ENCODE data around the gene ART4.

ART4 gene

DNA sequence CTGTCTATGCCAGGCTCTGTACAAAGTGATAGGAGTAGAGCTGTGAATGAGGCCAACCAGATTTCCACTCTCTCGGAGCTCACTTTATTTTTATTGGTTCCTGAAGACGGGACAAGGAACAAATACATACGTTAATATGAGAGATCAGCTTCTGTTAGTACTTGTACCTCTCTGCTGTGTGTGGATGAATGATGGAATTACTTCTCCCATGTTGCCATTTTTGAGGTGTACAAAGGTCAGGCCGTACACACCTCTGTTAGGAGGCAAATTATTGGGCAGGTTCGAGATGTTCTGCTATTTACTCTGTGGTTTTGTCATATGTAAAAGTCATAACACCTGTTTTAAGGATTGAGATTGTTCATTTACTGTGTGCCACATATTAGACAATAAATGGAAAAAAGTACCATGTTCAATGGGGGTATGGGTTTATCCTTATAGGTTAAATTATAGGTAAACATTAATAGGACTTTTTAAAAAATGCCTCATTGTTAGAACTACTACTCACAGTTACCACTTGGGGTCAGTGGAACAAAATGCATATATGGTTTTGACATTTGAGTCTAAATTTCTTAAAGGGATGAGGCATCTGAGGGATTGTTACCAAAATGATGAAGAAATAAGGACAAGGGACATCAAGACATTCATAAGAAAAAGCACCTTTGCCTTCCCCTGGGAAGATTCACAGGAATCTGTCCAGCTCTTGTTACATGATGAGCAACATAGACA lies 66.9 kb downstream of the ART4 start:
- H3K4me1 ChIP-seq (ENCODE audit: control insufficient read depth, insufficient read depth, low read length), result peaks cover 10% of the 10 kb centered on the region; the same call in 1 of the 2 replicates
- no peaks in the 10 kb centered on the region for H3K36me3 ChIP-seq (ENCODE audit: control insufficient read depth in 2 of 2, insufficient read depth in 1 of 2, low read length in 2 of 2)
- POLR2A ChIA-PET, result no interaction called here
- no peaks in the 10 kb centered on the region for H3K9me3 ChIP-seq (ENCODE audit: control insufficient read depth, insufficient read depth, low read depth, low read length)
- H3K27ac ChIP-seq (ENCODE audit: extremely low read depth, low read depth, low read length), result no peak overlapping the region
- CTCF ChIA-PET, result interaction anchor here (0.6 to 1.1 kb wide), 3 partner anchors 8 to 25 kb away, joined by 3 to 4 read pairs (median 3); no protein-coding TSS in a partner anchor
- H3K4me3 ChIP-seq (ENCODE audit: low read depth, low read length), result no peak overlapping the region
- no peak for TF ChIP-seq ZNF423 (tag by site-specific recombination; IDR thresholded peaks at IDR 0.05)
- no peak for TF ChIP-seq HOXD13 (CRISPR knock-in tag; IDR thresholded peaks at IDR 0.05; ENCODE audit: borderline replicate concordance)
- TF ChIP-seq KLF1 (tag by site-specific recombination; IDR thresholded peaks at IDR 0.05), result no peak
- TF ChIP-seq ZNF48 (tag by site-specific recombination; IDR thresholded peaks at IDR 0.05), result no peak
- TF ChIP-seq, protein P1, sequence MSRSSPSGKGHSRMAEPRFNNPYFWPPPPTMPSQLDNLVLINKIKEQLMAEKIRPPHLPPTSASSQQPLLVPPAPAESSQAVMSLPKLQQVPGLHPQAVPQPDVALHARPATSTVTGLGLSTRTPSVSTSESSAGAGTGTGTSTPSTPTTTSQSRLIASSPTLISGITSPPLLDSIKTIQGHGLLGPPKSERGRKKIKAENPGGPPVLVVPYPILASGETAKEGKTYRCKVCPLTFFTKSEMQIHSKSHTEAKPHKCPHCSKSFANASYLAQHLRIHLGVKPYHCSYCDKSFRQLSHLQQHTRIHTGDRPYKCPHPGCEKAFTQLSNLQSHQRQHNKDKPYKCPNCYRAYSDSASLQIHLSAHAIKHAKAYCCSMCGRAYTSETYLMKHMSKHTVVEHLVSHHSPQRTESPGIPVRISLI (tag by site-specific recombination; IDR thresholded peaks at IDR 0.05), result no peak
- TF ChIP-seq, protein P2, sequence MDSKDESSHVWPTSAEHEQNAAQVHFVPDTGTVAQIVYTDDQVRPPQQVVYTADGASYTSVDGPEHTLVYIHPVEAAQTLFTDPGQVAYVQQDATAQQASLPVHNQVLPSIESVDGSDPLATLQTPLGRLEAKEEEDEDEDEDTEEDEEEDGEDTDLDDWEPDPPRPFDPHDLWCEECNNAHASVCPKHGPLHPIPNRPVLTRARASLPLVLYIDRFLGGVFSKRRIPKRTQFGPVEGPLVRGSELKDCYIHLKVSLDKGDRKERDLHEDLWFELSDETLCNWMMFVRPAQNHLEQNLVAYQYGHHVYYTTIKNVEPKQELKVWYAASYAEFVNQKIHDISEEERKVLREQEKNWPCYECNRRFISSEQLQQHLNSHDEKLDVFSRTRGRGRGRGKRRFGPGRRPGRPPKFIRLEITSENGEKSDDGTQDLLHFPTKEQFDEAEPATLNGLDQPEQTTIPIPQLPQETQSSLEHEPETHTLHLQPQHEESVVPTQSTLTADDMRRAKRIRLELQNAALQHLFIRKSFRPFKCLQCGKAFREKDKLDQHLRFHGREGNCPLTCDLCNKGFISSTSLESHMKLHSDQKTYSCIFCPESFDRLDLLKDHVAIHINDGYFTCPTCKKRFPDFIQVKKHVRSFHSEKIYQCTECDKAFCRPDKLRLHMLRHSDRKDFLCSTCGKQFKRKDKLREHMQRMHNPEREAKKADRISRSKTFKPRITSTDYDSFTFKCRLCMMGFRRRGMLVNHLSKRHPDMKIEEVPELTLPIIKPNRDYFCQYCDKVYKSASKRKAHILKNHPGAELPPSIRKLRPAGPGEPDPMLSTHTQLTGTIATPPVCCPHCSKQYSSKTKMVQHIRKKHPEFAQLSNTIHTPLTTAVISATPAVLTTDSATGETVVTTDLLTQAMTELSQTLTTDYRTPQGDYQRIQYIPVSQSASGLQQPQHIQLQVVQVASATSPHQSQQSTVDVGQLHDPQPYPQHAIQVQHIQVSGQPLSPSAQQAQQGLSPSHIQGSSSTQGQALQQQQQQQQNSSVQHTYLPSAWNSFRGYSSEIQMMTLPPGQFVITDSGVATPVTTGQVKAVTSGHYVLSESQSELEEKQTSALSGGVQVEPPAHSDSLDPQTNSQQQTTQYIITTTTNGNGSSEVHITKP (tag by site-specific recombination; IDR thresholded peaks at IDR 0.05), result no peak
- TF ChIP-seq HOXC10 (CRISPR knock-in tag; IDR thresholded peaks at IDR 0.05), result no peak
- no peak for TF ChIP-seq ZBTB17 (tag by site-specific recombination; IDR thresholded peaks at IDR 0.05)
- no peak for TF ChIP-seq ZNF785 (tag by site-specific recombination; IDR thresholded peaks at IDR 0.05)
- no peak for TF ChIP-seq ZNF776 (tag by site-specific recombination; IDR thresholded peaks at IDR 0.05; ENCODE audit: borderline replicate concordance)
- TF ChIP-seq, protein P3, sequence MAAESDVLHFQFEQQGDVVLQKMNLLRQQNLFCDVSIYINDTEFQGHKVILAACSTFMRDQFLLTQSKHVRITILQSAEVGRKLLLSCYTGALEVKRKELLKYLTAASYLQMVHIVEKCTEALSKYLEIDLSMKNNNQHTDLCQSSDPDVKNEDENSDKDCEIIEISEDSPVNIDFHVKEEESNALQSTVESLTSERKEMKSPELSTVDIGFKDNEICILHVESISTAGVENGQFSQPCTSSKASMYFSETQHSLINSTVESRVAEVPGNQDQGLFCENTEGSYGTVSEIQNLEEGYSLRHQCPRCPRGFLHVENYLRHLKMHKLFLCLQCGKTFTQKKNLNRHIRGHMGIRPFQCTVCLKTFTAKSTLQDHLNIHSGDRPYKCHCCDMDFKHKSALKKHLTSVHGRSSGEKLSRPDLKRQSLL (tag by site-specific recombination; IDR thresholded peaks at IDR 0.05), result no peak
- TF ChIP-seq, protein P4, sequence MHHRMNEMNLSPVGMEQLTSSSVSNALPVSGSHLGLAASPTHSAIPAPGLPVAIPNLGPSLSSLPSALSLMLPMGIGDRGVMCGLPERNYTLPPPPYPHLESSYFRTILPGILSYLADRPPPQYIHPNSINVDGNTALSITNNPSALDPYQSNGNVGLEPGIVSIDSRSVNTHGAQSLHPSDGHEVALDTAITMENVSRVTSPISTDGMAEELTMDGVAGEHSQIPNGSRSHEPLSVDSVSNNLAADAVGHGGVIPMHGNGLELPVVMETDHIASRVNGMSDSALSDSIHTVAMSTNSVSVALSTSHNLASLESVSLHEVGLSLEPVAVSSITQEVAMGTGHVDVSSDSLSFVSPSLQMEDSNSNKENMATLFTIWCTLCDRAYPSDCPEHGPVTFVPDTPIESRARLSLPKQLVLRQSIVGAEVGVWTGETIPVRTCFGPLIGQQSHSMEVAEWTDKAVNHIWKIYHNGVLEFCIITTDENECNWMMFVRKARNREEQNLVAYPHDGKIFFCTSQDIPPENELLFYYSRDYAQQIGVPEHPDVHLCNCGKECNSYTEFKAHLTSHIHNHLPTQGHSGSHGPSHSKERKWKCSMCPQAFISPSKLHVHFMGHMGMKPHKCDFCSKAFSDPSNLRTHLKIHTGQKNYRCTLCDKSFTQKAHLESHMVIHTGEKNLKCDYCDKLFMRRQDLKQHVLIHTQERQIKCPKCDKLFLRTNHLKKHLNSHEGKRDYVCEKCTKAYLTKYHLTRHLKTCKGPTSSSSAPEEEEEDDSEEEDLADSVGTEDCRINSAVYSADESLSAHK (tag by site-specific recombination; IDR thresholded peaks at IDR 0.05), result no peak
- no peak for TF ChIP-seq ZNF701 (tag by site-specific recombination; IDR thresholded peaks at IDR 0.05)
- no peak for TF ChIP-seq SP7 (tag by site-specific recombination; IDR thresholded peaks at IDR 0.05)
- TF ChIP-seq ZNF132 (tag by site-specific recombination; IDR thresholded peaks at IDR 0.05; ENCODE audit: borderline replicate concordance), result no peak
- TF ChIP-seq, protein P5, sequence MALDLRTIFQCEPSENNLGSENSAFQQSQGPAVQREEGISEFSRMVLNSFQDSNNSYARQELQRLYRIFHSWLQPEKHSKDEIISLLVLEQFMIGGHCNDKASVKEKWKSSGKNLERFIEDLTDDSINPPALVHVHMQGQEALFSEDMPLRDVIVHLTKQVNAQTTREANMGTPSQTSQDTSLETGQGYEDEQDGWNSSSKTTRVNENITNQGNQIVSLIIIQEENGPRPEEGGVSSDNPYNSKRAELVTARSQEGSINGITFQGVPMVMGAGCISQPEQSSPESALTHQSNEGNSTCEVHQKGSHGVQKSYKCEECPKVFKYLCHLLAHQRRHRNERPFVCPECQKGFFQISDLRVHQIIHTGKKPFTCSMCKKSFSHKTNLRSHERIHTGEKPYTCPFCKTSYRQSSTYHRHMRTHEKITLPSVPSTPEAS (tag by site-specific recombination; IDR thresholded peaks at IDR 0.05), result no peak
- no peak for TF ChIP-seq ZNF138 (tag by site-specific recombination; IDR thresholded peaks at IDR 0.05; ENCODE audit: borderline replicate concordance)
